Measurements from ENCODE around the gene MAB21L4. TPM values are rescaled to one million over a fixed set of nuclear protein-coding genes. Genes with fewer than 3 reads are reported as not detected.

Gene MAB21L4
- total RNA-seq, 1 donor from 2014 or later, result 0.59 TPM

- H3K79me2 ChIP-seq (ENCODE audit: insufficient read depth, low read length), result no peaks in the 10 kb centered on the region
- no peaks in the 10 kb centered on the region for H3K36me3 ChIP-seq (ENCODE audit: insufficient read depth, low read length)
- no peaks in the 10 kb centered on the region for H3K9me3 ChIP-seq (ENCODE audit: insufficient read depth, low read depth, low read length)
- H3K9ac ChIP-seq (ENCODE audit: low read length), result no peak overlapping the region
- H2AFZ ChIP-seq (ENCODE audit: low read depth, low read length), result no peak overlapping the region
- no peak overlapping the region for H3K4me3 ChIP-seq (ENCODE audit: insufficient read depth, low read depth, low read length)
- no peak overlapping the region for H3K27ac Mint-ChIP-seq (ENCODE audit: unreplicated experiment)
- H3K4me3 Mint-ChIP-seq (ENCODE audit: unreplicated experiment), result no peak overlapping the region
- H4K20me1 ChIP-seq (ENCODE audit: insufficient read depth, low read length), result no peaks in the 10 kb centered on the region
- no peak overlapping the region for H3K27ac ChIP-seq (ENCODE audit: low read depth, low read length)
- no peak overlapping the region for H3K4me2 ChIP-seq (ENCODE audit: low read length)
- H3K36me3 Mint-ChIP-seq (ENCODE audit: low read depth, unreplicated experiment), result no peaks in the 10 kb centered on the region
- DNase-seq (ENCODE audit: low read depth) (no peak), FAIRE-seq (no peak)
- H3K27me3 Mint-ChIP-seq (ENCODE audit: low read depth, unreplicated experiment), result peaks cover 33% of the 10 kb centered on the region
- peaks cover 5% of the 10 kb centered on the region for H3K4me1 ChIP-seq (ENCODE audit: insufficient read depth, low read length)
- peaks cover 8% of the 10 kb centered on the region for H3K27me3 ChIP-seq (ENCODE audit: insufficient read depth, low read length)
- TF ChIP-seq CTCF (IDR thresholded peaks at IDR 0.05; ENCODE audit: insufficient read depth, low read depth, low read length) (no peak), EZH2 (IDR thresholded peaks at IDR 0.05; ENCODE audit: insufficient read depth, low read length) (no peak)
- H3K4me1 Mint-ChIP-seq (ENCODE audit: low read depth, unreplicated experiment), result no peaks in the 10 kb centered on the region
- no peaks in the 10 kb centered on the region for H3K9me3 Mint-ChIP-seq (ENCODE audit: unreplicated experiment)
Measured at GRCh38 chr2:240837621-240838020, 58.3 kb downstream of the MAB21L4 start.

- no peak for TF ChIP-seq EZH2 (IDR thresholded peaks at IDR 0.05; ENCODE audit: insufficient read depth, low read length)
- no peak for TF ChIP-seq CTCF (IDR thresholded peaks at IDR 0.05; ENCODE audit: insufficient read depth, low read depth, low read length)
- H3K9me3 ChIP-seq (ENCODE audit: insufficient read depth, low read depth, low read length), result no peaks in the 10 kb centered on the region
- H3K27ac ChIP-seq (ENCODE audit: low read depth, low read length), result no peak overlapping the region
- FAIRE-seq (no peak), DNase-seq (ENCODE audit: low read depth) (peak; percentile 60)
- Mint-ChIP-seq H3K27ac (ENCODE audit: unreplicated experiment) (no peak overlapping the region), H3K4me1 (ENCODE audit: low read depth, unreplicated experiment) (peaks cover under 1% of the 10 kb centered on the region), H3K36me3 (ENCODE audit: low read depth, unreplicated experiment) (no peaks in the 10 kb centered on the region), H3K4me3 (ENCODE audit: unreplicated experiment) (no peak overlapping the region), H3K27me3 (ENCODE audit: low read depth, unreplicated experiment) (peaks cover 29% of the 10 kb centered on the region), H3K9me3 (ENCODE audit: unreplicated experiment) (no peaks in the 10 kb centered on the region)
- no peaks in the 10 kb centered on the region for H3K36me3 ChIP-seq (ENCODE audit: insufficient read depth, low read length)
- no peaks in the 10 kb centered on the region for H4K20me1 ChIP-seq (ENCODE audit: insufficient read depth, low read length)
- peak overlapping the region; percentile 44 for H3K4me2 ChIP-seq (ENCODE audit: low read length)
- H3K4me1 ChIP-seq (ENCODE audit: insufficient read depth, low read length), result peaks cover 6% of the 10 kb centered on the region
- no peak overlapping the region for H3K4me3 ChIP-seq (ENCODE audit: insufficient read depth, low read depth, low read length)
- no peaks in the 10 kb centered on the region for H3K79me2 ChIP-seq (ENCODE audit: insufficient read depth, low read length)
- H3K9ac ChIP-seq (ENCODE audit: low read length), result no peak overlapping the region
- peaks cover 8% of the 10 kb centered on the region for H3K27me3 ChIP-seq (ENCODE audit: insufficient read depth, low read length)
- H2AFZ ChIP-seq (ENCODE audit: low read depth, low read length), result no peak overlapping the region
Measured at GRCh38 chr2:240836781-240837467, 59.0 kb downstream of the MAB21L4 start.

Other genes starting within 250 kb of the MAB21L4 start
- gene AQP12B, start 213.3 kb downstream of the MAB21L4 start, total RNA-seq, result not detected in 2 replicates
- not detected in 2 replicates for gene AQP12A, start 204.3 kb downstream of the MAB21L4 start, total RNA-seq
- 20.3 and 51.2 TPM in 2 replicates for gene KIF1A, start 75.9 kb downstream of the MAB21L4 start, total RNA-seq
- not detected in 2 replicates for gene AGXT, start 27.3 kb downstream of the MAB21L4 start, total RNA-seq
- gene CROCC2, start 10.2 kb upstream of the MAB21L4 start, total RNA-seq, result not detected in 2 replicates
- 0.23 and 0.48 TPM in 2 replicates for gene SNED1, start 102.5 kb upstream of the MAB21L4 start, total RNA-seq
- gene MTERF4, start 206.1 kb upstream of the MAB21L4 start, total RNA-seq, result 23.6 and 26.3 TPM in 2 replicates